ENCODE results near the gene FAM9C. TPM values are rescaled to one million over a fixed set of nuclear protein-coding genes. Genes with fewer than 3 reads are reported as not detected.
"Not testable (repeated sequence)": the region's sequence is repeated elsewhere in the genome, so short reads cannot be mapped to it uniquely, and the experiment has no call there.

FAM9C gene
- total RNA-seq, 2 experiments from 2014 or later = not detected

- H3K4me3 Mint-ChIP-seq = peak overlapping the region; percentile 79
- DNase-seq = peak; percentile 68
- no peaks in the 10 kb centered on the region for H3K9me3 Mint-ChIP-seq
- H3K4me1 Mint-ChIP-seq (ENCODE audit: low read depth) = peaks cover 88% of the 10 kb centered on the region
- intact Hi-C loops (cut with micrococcal nuclease) = no loop called here
- H3K27me3 Mint-ChIP-seq (ENCODE audit: low read depth) = no peaks in the 10 kb centered on the region
- peaks cover 1% of the 10 kb centered on the region for H3K36me3 Mint-ChIP-seq (ENCODE audit: low read depth)
- peak overlapping the region; percentile 97 for H3K27ac Mint-ChIP-seq
- CTCF ChIA-PET = no interaction called here
Measured at GRCh38 chrX:13085526-13085925, 41.1 kb upstream of the FAM9C start.

- H3K27ac Mint-ChIP-seq = peak overlapping the region; percentile 97
- H3K4me3 Mint-ChIP-seq = no peak overlapping the region
- no peaks in the 10 kb centered on the region for H3K27me3 Mint-ChIP-seq (ENCODE audit: low read depth)
- intact Hi-C loops (cut with micrococcal nuclease) = no loop called here
- peaks cover 88% of the 10 kb centered on the region for H3K4me1 Mint-ChIP-seq (ENCODE audit: low read depth)
- no peaks in the 10 kb centered on the region for H3K9me3 Mint-ChIP-seq
- CTCF ChIA-PET = interaction anchor here (0.7 to 1.1 kb wide), 2 partner anchors 71 to 83 kb away, joined by 3 read pairs; no protein-coding TSS in a partner anchor
- DNase-seq = no peak
- H3K36me3 Mint-ChIP-seq (ENCODE audit: low read depth) = peaks cover 1% of the 10 kb centered on the region
Measured at GRCh38 chrX:13084611-13085010, 40.2 kb upstream of the FAM9C start.

GRCh38 chrX:13083755-13084326, 39.4 kb upstream of the FAM9C start:
- DNase-seq; H3K36me3 Mint-ChIP-seq (ENCODE audit: low read depth); intact Hi-C loops (cut with micrococcal nuclease); H3K4me3 Mint-ChIP-seq; H3K27me3 Mint-ChIP-seq (ENCODE audit: low read depth); H3K9me3 Mint-ChIP-seq: not testable (repeated sequence)
- H3K4me1 Mint-ChIP-seq (ENCODE audit: low read depth) = peaks cover 88% of the 10 kb centered on the region
- peak overlapping the region; percentile 97 for H3K27ac Mint-ChIP-seq
- CTCF ChIA-PET = interaction anchor here (1.1 to 2.6 kb wide), 2 partner anchors 71 to 137 kb away, joined by 3 to 7 read pairs; no protein-coding TSS in a partner anchor

GRCh38 chrX:13082206-13083065, 38.0 kb upstream of the FAM9C start:
- intact Hi-C loops (cut with micrococcal nuclease) = no loop called here
- Mint-ChIP-seq H3K4me1 (ENCODE audit: low read depth) (peaks cover 87% of the 10 kb centered on the region), H3K9me3 (no peaks in the 10 kb centered on the region), H3K4me3 (peak overlapping the region; percentile 43), H3K27me3 (ENCODE audit: low read depth) (no peaks in the 10 kb centered on the region), H3K36me3 (ENCODE audit: low read depth) (peaks cover 1% of the 10 kb centered on the region), H3K27ac (peak overlapping the region; percentile 97)
- CTCF ChIA-PET = interaction anchor here (0.8 to 2.6 kb wide), 3 partner anchors 8 to 136 kb away, joined by 3 to 7 read pairs (median 5); no protein-coding TSS in a partner anchor
- peak; percentile 35 for DNase-seq

GRCh38 chrX:13081395-13082205, 37.2 kb upstream of the FAM9C start:
- H3K4me3 Mint-ChIP-seq = peak overlapping the region; percentile 48
- intact Hi-C loops (cut with micrococcal nuclease) = no loop called here
- no peaks in the 10 kb centered on the region for H3K36me3 Mint-ChIP-seq (ENCODE audit: low read depth)
- CTCF ChIA-PET = interaction anchor here (0.8 to 2.6 kb wide), 4 partner anchors 9 to 135 kb away, joined by 3 to 7 read pairs (median 4); no protein-coding TSS in a partner anchor
- DNase-seq = no peak
- H3K9me3 Mint-ChIP-seq = no peaks in the 10 kb centered on the region
- H3K4me1 Mint-ChIP-seq (ENCODE audit: low read depth) = peaks cover 85% of the 10 kb centered on the region
- H3K27ac Mint-ChIP-seq = peak overlapping the region; percentile 97
- H3K27me3 Mint-ChIP-seq (ENCODE audit: low read depth) = no peaks in the 10 kb centered on the region

GRCh38 chrX:13080128-13080795, 35.8 kb upstream of the FAM9C start:
- no peaks in the 10 kb centered on the region for H3K9me3 Mint-ChIP-seq
- no peak overlapping the region for H3K4me3 Mint-ChIP-seq
- no peaks in the 10 kb centered on the region for H3K27me3 Mint-ChIP-seq (ENCODE audit: low read depth)
- intact Hi-C loops (cut with micrococcal nuclease) = no loop called here
- CTCF ChIA-PET = no interaction called here
- peaks cover 87% of the 10 kb centered on the region for H3K4me1 Mint-ChIP-seq (ENCODE audit: low read depth)
- peak; percentile 62 for DNase-seq
- peak overlapping the region; percentile 97 for H3K27ac Mint-ChIP-seq
- no peaks in the 10 kb centered on the region for H3K36me3 Mint-ChIP-seq (ENCODE audit: low read depth)

- Mint-ChIP-seq H3K4me3 (peak overlapping the region; percentile 27), H3K9me3 (no peaks in the 10 kb centered on the region), H3K36me3 (ENCODE audit: low read depth) (no peaks in the 10 kb centered on the region), H3K27ac (peak overlapping the region; percentile 76), H3K4me1 (ENCODE audit: low read depth) (peaks cover 88% of the 10 kb centered on the region), H3K27me3 (ENCODE audit: low read depth) (no peaks in the 10 kb centered on the region)
- CTCF ChIA-PET = interaction anchor here (1.2 kb wide), 1 partner anchor 9 kb away, joined by 3 read pairs; no protein-coding TSS in a partner anchor
- DNase-seq = no peak
- intact Hi-C loops (cut with micrococcal nuclease) = no loop called here
Measured at GRCh38 chrX:13078739-13079444, 34.5 kb upstream of the FAM9C start.

- intact Hi-C loops (cut with micrococcal nuclease) = loop anchor here (2.0 kb wide), 1 partner anchor 98 kb away; no protein-coding TSS in a partner anchor
- Mint-ChIP-seq H3K4me3 (no peak overlapping the region), H3K36me3 (ENCODE audit: low read depth) (no peaks in the 10 kb centered on the region), H3K4me1 (ENCODE audit: low read depth) (peaks cover 72% of the 10 kb centered on the region), H3K9me3 (no peaks in the 10 kb centered on the region), H3K27ac (peak overlapping the region; percentile 80), H3K27me3 (ENCODE audit: low read depth) (no peaks in the 10 kb centered on the region)
- DNase-seq = peak; percentile 69
- CTCF ChIA-PET = interaction anchor here (0.6 to 1.8 kb wide), 8 partner anchors 15 to 411 kb away, joined by 3 to 7 read pairs (median 5); no protein-coding TSS in a partner anchor
Measured at GRCh38 chrX:13077168-13077567, 32.7 kb upstream of the FAM9C start.

GRCh38 chrX:13076176-13076961, 31.9 kb upstream of the FAM9C start:
- intact Hi-C loops (cut with micrococcal nuclease) = loop anchor here (1.0 to 2.0 kb wide), 6 partner anchors 11 to 125 kb away; no protein-coding TSS in a partner anchor
- no peaks in the 10 kb centered on the region for H3K36me3 Mint-ChIP-seq (ENCODE audit: low read depth)

More at GRCh38 chrX:13076176-13076961, 31.9 kb upstream of the FAM9C start:
- Mint-ChIP-seq H3K27me3 (ENCODE audit: low read depth) (no peaks in the 10 kb centered on the region), H3K4me3 (no peak overlapping the region), H3K27ac (peak overlapping the region; percentile 80), H3K4me1 (ENCODE audit: low read depth) (peaks cover 65% of the 10 kb centered on the region), H3K9me3 (no peaks in the 10 kb centered on the region)
- DNase-seq = no peak
- CTCF ChIA-PET = interaction anchor here (0.6 to 1.8 kb wide), 8 partner anchors 16 to 412 kb away, joined by 3 to 7 read pairs (median 4); no protein-coding TSS in a partner anchor
